COLO668 (cell line): ENCODE data around the gene SLC35E2B.

Source experiments
- DNase-seq: peaks from one replicate; lab custom pipeline; 2025; ENCODE audit not compliant: unreplicated experiment; lab: John Stamatoyannopoulos, UW

The SLC35E2B gene

DNA sequence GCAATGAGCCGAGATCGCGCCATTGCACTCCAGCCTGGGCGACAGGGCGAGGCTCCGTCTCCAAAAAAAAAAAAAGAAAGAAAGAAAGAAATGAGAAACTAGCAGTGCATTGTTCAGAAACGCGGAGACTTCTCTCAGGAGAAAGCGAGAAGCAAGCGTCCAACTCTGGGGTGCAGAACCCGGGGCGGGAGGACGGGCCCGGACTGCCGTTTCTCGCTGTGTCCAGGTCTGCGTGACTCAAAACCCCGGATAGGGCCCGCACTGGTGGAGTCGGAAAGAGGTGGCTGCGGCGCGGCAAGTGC lies 77.7 kb downstream of the SLC35E2B start:
- no peak for DNase-seq

- DNase-seq: no peak
Measured at GRCh38 chr1:1614204-1614953, 78.2 kb downstream of the SLC35E2B start.

GRCh38 chr1:1613509-1614082 lies 79.0 kb downstream of the SLC35E2B start:
- no peak for DNase-seq

DNA sequence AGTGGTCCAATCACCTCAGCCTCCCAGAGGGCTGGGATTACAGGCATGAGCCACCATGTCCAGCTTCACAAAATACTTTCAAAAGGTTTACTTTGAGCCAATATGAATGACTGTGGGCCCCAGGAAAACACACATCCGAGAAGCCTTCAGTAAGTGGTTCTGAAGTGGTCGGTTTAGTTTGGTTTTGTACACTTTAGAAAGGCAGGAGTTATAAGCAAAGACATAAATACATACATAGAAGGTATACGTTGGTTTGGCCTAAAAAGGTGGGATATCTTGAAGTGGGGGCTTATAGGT lies 80.5 kb downstream of the SLC35E2B start:
- no peak for DNase-seq

DNA sequence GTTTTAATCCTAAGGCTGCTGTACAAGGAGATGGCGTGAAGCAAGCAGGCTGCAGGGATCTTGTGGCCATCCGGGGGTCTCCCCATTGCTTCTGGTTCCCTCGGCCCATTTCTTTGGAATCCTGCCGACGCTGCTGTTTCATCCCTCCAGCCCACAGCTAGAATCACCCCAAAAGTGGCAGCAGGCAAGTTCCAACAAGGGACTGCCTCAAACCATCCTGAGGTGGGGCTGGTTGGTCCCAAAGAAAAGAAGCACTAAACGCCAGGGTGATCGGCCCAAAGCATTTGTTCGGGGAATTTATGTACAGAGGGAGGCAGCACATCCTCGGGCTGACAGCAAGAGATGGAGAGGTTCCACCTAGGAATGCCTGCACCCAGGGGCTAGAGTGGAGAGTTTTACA lies 81.8 kb downstream of the SLC35E2B start:
- no peak for DNase-seq

DNA sequence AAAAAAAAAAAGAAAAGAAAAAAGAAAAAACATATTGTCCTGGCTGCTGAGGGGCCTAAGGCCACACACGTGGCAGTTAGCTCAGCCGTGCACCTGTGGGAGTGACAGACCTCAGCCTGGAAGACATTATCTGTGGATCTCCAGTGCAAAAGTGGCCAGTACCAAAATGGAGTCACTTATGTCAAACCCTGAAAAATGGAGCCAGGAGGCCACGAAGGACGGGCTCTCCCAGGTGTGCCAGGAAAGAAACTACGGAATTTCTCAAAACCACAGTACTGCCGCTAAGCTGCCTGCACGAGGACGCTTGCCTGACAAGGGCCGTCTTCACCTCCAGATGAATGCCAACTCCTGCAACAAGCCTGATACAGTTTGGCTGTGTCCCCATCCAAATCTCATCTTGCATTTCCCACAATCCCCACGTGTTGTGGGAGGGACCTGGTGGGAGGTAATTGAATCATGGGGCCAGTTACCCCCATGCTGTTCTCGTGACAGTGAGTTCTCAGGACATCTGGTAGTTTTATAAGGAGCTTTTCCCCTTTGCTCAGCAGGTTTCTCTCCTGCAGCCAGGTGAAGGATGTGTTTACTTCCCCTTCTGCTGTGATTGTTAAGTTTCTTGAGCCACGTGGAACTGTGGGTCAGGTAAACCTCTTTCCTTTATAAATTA lies 82.6 kb downstream of the SLC35E2B start:
- DNase-seq: no peak
